ENCODE measurements around the gene TTLL11.

TTLL11 gene

GRCh38 chr9:121902461-121903135, 190.5 kb downstream of the TTLL11 start:
- Histone ChIP-seq H3K4me1 (ENCODE audit: control insufficient read depth, low read length) (peaks cover 35% of the 10 kb centered on the region), H3K79me2 (ENCODE audit: control insufficient read depth, low read length) (no peaks in the 10 kb centered on the region), H3K36me3 (ENCODE audit: control insufficient read depth, low read length) (no peaks in the 10 kb centered on the region), H3K9me3 (ENCODE audit: control insufficient read depth, insufficient read depth, low read length) (peaks cover 10% of the 10 kb centered on the region; the same call in 1 of the 2 replicates), H3K27me3 (ENCODE audit: control insufficient read depth, low read length) (no peaks in the 10 kb centered on the region), H3K9me2 (replicated peaks; ENCODE audit: control insufficient read depth, low read length) (no peaks in the 10 kb centered on the region), H3K27ac (ENCODE audit: low read depth, low read length) (no peak overlapping the region), H3F3A (ENCODE audit: control insufficient read depth, insufficient read depth) (no peaks in the 10 kb centered on the region), H3K4me3 (ENCODE audit: low read length) (no peak overlapping the region), H3K4me2 (ENCODE audit: low read length) (peak overlapping the region; percentile 3; the same call in 1 of the 2 replicates), H4K20me1 (ENCODE audit: control insufficient read depth, insufficient read depth, low read depth, low read length) (no peaks in the 10 kb centered on the region)
- TF ChIP-seq, protein P1, sequence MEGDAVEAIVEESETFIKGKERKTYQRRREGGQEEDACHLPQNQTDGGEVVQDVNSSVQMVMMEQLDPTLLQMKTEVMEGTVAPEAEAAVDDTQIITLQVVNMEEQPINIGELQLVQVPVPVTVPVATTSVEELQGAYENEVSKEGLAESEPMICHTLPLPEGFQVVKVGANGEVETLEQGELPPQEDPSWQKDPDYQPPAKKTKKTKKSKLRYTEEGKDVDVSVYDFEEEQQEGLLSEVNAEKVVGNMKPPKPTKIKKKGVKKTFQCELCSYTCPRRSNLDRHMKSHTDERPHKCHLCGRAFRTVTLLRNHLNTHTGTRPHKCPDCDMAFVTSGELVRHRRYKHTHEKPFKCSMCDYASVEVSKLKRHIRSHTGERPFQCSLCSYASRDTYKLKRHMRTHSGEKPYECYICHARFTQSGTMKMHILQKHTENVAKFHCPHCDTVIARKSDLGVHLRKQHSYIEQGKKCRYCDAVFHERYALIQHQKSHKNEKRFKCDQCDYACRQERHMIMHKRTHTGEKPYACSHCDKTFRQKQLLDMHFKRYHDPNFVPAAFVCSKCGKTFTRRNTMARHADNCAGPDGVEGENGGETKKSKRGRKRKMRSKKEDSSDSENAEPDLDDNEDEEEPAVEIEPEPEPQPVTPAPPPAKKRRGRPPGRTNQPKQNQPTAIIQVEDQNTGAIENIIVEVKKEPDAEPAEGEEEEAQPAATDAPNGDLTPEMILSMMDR (IDR thresholded peaks at IDR 0.05; ENCODE audit: low read depth, low read length, poor library complexity, severe bottlenecking): no peak
- no peak for TF ChIP-seq EZH2phosphoT487 (IDR thresholded peaks at IDR 0.05; ENCODE audit: borderline replicate concordance, low read length)

GRCh38 chr9:121901616-121902015, 191.5 kb downstream of the TTLL11 start:
- Histone ChIP-seq H3K27me3 (ENCODE audit: control insufficient read depth, low read length) (no peaks in the 10 kb centered on the region), H3K36me3 (ENCODE audit: control insufficient read depth, low read length) (no peaks in the 10 kb centered on the region), H3K79me2 (ENCODE audit: control insufficient read depth, low read length) (no peaks in the 10 kb centered on the region), H3K4me1 (ENCODE audit: control insufficient read depth, low read length) (peaks cover 44% of the 10 kb centered on the region), H3K4me2 (ENCODE audit: low read length) (peak overlapping the region; percentile 15; the same call in 1 of the 2 replicates), H3K27ac (ENCODE audit: low read depth, low read length) (peak overlapping the region; percentile 31), H3K9me3 (ENCODE audit: control insufficient read depth, insufficient read depth, low read length) (peaks cover 10% of the 10 kb centered on the region; the same call in 1 of the 2 replicates), H4K20me1 (ENCODE audit: control insufficient read depth, insufficient read depth, low read depth, low read length) (no peaks in the 10 kb centered on the region), H3K9me2 (replicated peaks; ENCODE audit: control insufficient read depth, low read length) (no peaks in the 10 kb centered on the region), H3K4me3 (ENCODE audit: low read length) (no peak overlapping the region), H3F3A (ENCODE audit: control insufficient read depth, insufficient read depth) (peaks cover 5% of the 10 kb centered on the region; the same call in 1 of the 2 replicates)
- TF ChIP-seq EZH2phosphoT487 (IDR thresholded peaks at IDR 0.05; ENCODE audit: borderline replicate concordance, low read length): no peak
- TF ChIP-seq, protein P1 (IDR thresholded peaks at IDR 0.05; ENCODE audit: low read depth, low read length, poor library complexity, severe bottlenecking): no peak

DNA sequence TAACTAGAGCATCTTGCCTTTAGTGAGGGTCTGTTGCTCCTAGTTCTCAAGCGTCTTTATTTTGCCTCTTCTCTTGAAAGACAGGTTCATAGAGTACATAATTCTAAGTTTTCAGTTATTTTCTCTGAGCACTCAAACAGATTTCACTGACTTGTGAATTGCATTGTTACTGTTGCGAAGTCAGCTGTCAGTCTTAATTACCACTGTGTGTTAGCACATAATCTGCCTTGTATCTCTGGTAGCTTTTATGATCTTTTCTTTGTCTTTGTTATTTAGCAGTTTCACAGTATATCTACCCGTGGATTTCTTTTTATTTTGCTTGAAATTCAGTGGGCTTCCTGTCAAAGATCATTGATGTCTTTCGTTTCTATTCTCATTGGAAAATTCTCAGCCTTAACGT, 192.9 kb downstream of the TTLL11 start:
- Histone ChIP-seq H3F3A (ENCODE audit: control insufficient read depth, insufficient read depth) (peaks cover 14% of the 10 kb centered on the region; the same call in 1 of the 2 replicates), H4K20me1 (ENCODE audit: control insufficient read depth, insufficient read depth, low read depth, low read length) (no peaks in the 10 kb centered on the region), H3K9me2 (replicated peaks; ENCODE audit: control insufficient read depth, low read length) (no peaks in the 10 kb centered on the region), H3K36me3 (ENCODE audit: control insufficient read depth, low read length) (no peaks in the 10 kb centered on the region), H3K27me3 (ENCODE audit: control insufficient read depth, low read length) (no peaks in the 10 kb centered on the region), H3K9me3 (ENCODE audit: control insufficient read depth, insufficient read depth, low read length) (peaks cover 14% of the 10 kb centered on the region; the same call in 1 of the 2 replicates), H3K4me3 (ENCODE audit: low read length) (no peak overlapping the region), H3K27ac (ENCODE audit: low read depth, low read length) (no peak overlapping the region), H3K4me1 (ENCODE audit: control insufficient read depth, low read length) (peaks cover 53% of the 10 kb centered on the region), H3K4me2 (ENCODE audit: low read length) (no peak overlapping the region), H3K79me2 (ENCODE audit: control insufficient read depth, low read length) (no peaks in the 10 kb centered on the region)
- TF ChIP-seq, protein P1 (IDR thresholded peaks at IDR 0.05; ENCODE audit: low read depth, low read length, poor library complexity, severe bottlenecking): no peak
- no peak for TF ChIP-seq EZH2phosphoT487 (IDR thresholded peaks at IDR 0.05; ENCODE audit: borderline replicate concordance, low read length)

All from DOHH2 (cell line).